WTC11 (cell line): ENCODE data around the gene ZNF397. TPM values are rescaled to one million over a fixed set of nuclear protein-coding genes. Genes with fewer than 3 reads are reported as not detected.
A peak's percentile ranks its signal among the peaks of the same experiment; 100 is the strongest.

Experiments used
- ATAC-seq: fragments of 200-7000 bp; cut with Tn5 transposase; 2 replicates; pipeline ENCODE4 v1.10.0; 2021; ENCODE audit warnings: mild to moderate bottlenecking, moderate library complexity
- CTCF ChIA-PET: fragments of 300-600 bp; sonication (Branson Sonifier 250); formaldehyde crosslinking; loops from one replicate; lab custom pipeline; 2021; ENCODE audit warnings: antibody characterized with exemption; lab: Charles Lee
- POLR2A ChIA-PET: fragments of 350-600 bp; sonication (Branson Sonifier 250); formaldehyde crosslinking; loops from one replicate; lab custom pipeline; 2021; ENCODE audit warnings: antibody characterized with exemption; lab: Charles Lee
- DNase-seq: peaks from one replicate; pipeline ENCODE4 v3.0.0; 2021; ENCODE audit warnings: low spot score
- H3K27ac Mint-ChIP-seq: 2 replicates; pipeline ENCODE4 v1.8.0; 2021; ENCODE audit warnings: mixed read lengths
- H3K27me3 Mint-ChIP-seq: 2 replicates; pipeline ENCODE4 v1.8.0; 2021; ENCODE audit warnings: low read depth, mild to moderate bottlenecking, moderate library complexity, mixed read lengths
- H3K36me3 Mint-ChIP-seq: 2 replicates; pipeline ENCODE4 v1.8.0; 2021; ENCODE audit warnings: mixed read lengths
- H3K4me1 Mint-ChIP-seq: 2 replicates; pipeline ENCODE4 v1.8.0; 2022; ENCODE audit warnings: mixed read lengths
- H3K4me3 Mint-ChIP-seq: 2 replicates; pipeline ENCODE4 v1.8.0; 2021; ENCODE audit warnings: mild to moderate bottlenecking, moderate library complexity, mixed read lengths
- H3K9me3 Mint-ChIP-seq: 2 replicates; pipeline ENCODE4 v1.8.0; 2021; ENCODE audit warnings: mixed read lengths
- ATF6 ChIP-seq: sonication (generic); formaldehyde crosslinking; IDR thresholded peaks from 2 replicates; pipeline ENCODE4 v1.8.1; 2023; ENCODE audit warnings: mild to moderate bottlenecking, missing genetic modification reagents
- CBFB ChIP-seq: sonication (generic); formaldehyde crosslinking; IDR thresholded peaks from 2 replicates; pipeline ENCODE4 v1.8.1; 2022; ENCODE audit warnings: mild to moderate bottlenecking, low read depth, missing genetic modification reagents
- EMX1 ChIP-seq: fragments of 250-450 bp; sonication (Bioruptor Pico); IDR thresholded peaks from 2 replicates; pipeline ENCODE4 v1.8.0; 2021; ENCODE audit warnings: mild to moderate bottlenecking
- ESRRA ChIP-seq: sonication (generic); formaldehyde crosslinking; IDR thresholded peaks from 2 replicates; pipeline ENCODE4 v1.8.1; 2022; ENCODE audit warnings: mild to moderate bottlenecking, missing genetic modification reagents, borderline replicate concordance
- FOXJ3 ChIP-seq: sonication (generic); formaldehyde crosslinking; IDR thresholded peaks from 2 replicates; pipeline ENCODE4 v1.9.0; 2021; ENCODE audit warnings: missing genetic modification reagents, mild to moderate bottlenecking, borderline replicate concordance
- GABPB1 ChIP-seq: sonication (generic); formaldehyde crosslinking; IDR thresholded peaks from 2 replicates; pipeline ENCODE4 v1.8.1; 2023; ENCODE audit warnings: mild to moderate bottlenecking, missing genetic modification reagents
- IRF2 ChIP-seq: sonication (generic); formaldehyde crosslinking; IDR thresholded peaks from 2 replicates; pipeline ENCODE4 v1.8.0; 2022; ENCODE audit warnings: low read depth, missing genetic modification reagents, borderline replicate concordance
- JUN ChIP-seq: sonication (generic); formaldehyde crosslinking; IDR thresholded peaks from 2 replicates; pipeline ENCODE4 v1.8.0; 2023; ENCODE audit warnings: mild to moderate bottlenecking, missing genetic modification reagents
- NFATC4 ChIP-seq: fragments of 250-450 bp; sonication (Bioruptor Pico); IDR thresholded peaks from 2 replicates; pipeline ENCODE4 v1.9.0; 2021; ENCODE audit warnings: mild to moderate bottlenecking
- NFYB ChIP-seq: sonication (generic); formaldehyde crosslinking; conservative IDR thresholded peaks from 2 replicates; pipeline ENCODE4 v1.8.0; 2022; ENCODE audit warnings: low read depth, missing genetic modification reagents
- NR3C1 ChIP-seq: sonication (generic); formaldehyde crosslinking; conservative IDR thresholded peaks from 2 replicates; pipeline ENCODE4 v1.8.1; 2023; ENCODE audit warnings: low read depth, mild to moderate bottlenecking, missing genetic modification reagents
- SOX15 ChIP-seq: fragments of 250-450 bp; sonication (Bioruptor Pico); IDR thresholded peaks from 2 replicates; pipeline ENCODE4 v1.9.0; 2021; ENCODE audit warnings: mild to moderate bottlenecking
- USF2 ChIP-seq: sonication (generic); formaldehyde crosslinking; IDR thresholded peaks from 2 replicates; pipeline ENCODE4 v1.8.1; 2023; ENCODE audit warnings: mild to moderate bottlenecking, missing genetic modification reagents, moderate library complexity
- ZNF138 ChIP-seq: sonication (generic); formaldehyde crosslinking; conservative IDR thresholded peaks from 2 replicates; pipeline ENCODE4 v1.8.1; 2022; ENCODE audit warnings: mild to moderate bottlenecking, moderate library complexity, missing genetic modification reagents
- ZNF219 ChIP-seq: sonication (generic); formaldehyde crosslinking; IDR thresholded peaks from 2 replicates; pipeline ENCODE4 v1.8.0; 2023; ENCODE audit warnings: missing genetic modification reagents, mild to moderate bottlenecking, borderline replicate concordance
- ZNF232 ChIP-seq: sonication (generic); formaldehyde crosslinking; IDR thresholded peaks from 2 replicates; pipeline ENCODE4 v1.8.0; 2022; ENCODE audit warnings: mild to moderate bottlenecking, missing genetic modification reagents
- ZNF396 ChIP-seq: fragments of 250-450 bp; sonication (Bioruptor Pico); IDR thresholded peaks from 2 replicates; pipeline ENCODE4 v1.8.0; 2021; ENCODE audit warnings: mild to moderate bottlenecking, moderate library complexity, borderline replicate concordance
- ZNF416 ChIP-seq: fragments of 250-450 bp; sonication (Bioruptor Pico); IDR thresholded peaks from 2 replicates; pipeline ENCODE4 v1.9.0; 2021; ENCODE audit warnings: mild to moderate bottlenecking, inconsistent platforms
- total RNA-seq: library from RNA; stranded (reverse); gene quantifications from 3 replicates; pipeline ENCODE4 v1.2.3, GENCODE V29; 2021
- TF ChIP-seq, protein P1 (sequence below): fragments of 250-450 bp; sonication (Bioruptor Pico); IDR thresholded peaks from 2 replicates; pipeline ENCODE4 v1.9.0; 2021; ENCODE audit warnings: mild to moderate bottlenecking
- TF ChIP-seq, protein P2 (sequence below): sonication (generic); formaldehyde crosslinking; IDR thresholded peaks from 2 replicates; pipeline ENCODE4 v1.8.1; 2022; ENCODE audit warnings: missing genetic modification reagents, borderline replicate concordance
- TF ChIP-seq, protein P3 (sequence below): fragments of 250-450 bp; sonication (Bioruptor Pico); IDR thresholded peaks from 2 replicates; pipeline ENCODE4 v1.9.0; 2021; ENCODE audit warnings: moderate library complexity, mild to moderate bottlenecking, inconsistent platforms, borderline replicate concordance
- TF ChIP-seq, protein P4 (sequence below): fragments of 250-450 bp; sonication (Bioruptor Pico); IDR thresholded peaks from 2 replicates; pipeline ENCODE4 v1.9.0; 2021; ENCODE audit warnings: mild to moderate bottlenecking, borderline replicate concordance

Gene ZNF397
- total RNA-seq, 1 experiment from 2014 or later, result 44.0 TPM

DNA sequence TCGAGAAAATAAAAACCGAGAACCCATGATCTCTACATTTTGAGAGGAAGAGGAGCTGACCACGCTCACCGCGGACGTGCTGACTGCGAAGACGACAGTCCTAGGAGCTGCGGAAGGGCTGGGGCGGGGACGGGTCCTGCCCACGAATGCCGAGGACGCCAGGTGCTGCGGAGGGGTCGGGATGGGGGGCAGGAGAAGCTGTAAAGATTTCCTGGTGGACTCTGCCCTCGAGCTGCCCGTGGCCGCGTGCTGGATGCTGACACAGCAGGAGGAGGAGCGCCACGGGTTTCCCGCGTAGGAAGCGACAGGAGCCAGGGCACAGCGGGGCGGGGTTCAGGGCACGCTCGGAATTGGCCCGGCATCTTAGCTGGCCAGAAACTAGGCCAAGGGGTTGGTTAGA, 27.0 kb downstream of the ZNF397 start (continued):
- TF ChIP-seq CBFB (CRISPR knock-in tag), result no peak
- TF ChIP-seq EMX1 (CRISPR knock-in tag), result no peak
- TF ChIP-seq ZNF138, result peak; percentile 72; the same call in 1 of the 2 replicates
- TF ChIP-seq ZNF396 (CRISPR knock-in tag), result no peak
- no peak for TF ChIP-seq ZNF232 (CRISPR knock-in tag)
- no peak for TF ChIP-seq ZNF416 (CRISPR knock-in tag)
- TF ChIP-seq NR3C1 (CRISPR knock-in tag), result no peak
- no peak for TF ChIP-seq NFATC4 (CRISPR knock-in tag)
- TF ChIP-seq IRF2 (CRISPR knock-in tag), result no peak
- TF ChIP-seq, protein P1, sequence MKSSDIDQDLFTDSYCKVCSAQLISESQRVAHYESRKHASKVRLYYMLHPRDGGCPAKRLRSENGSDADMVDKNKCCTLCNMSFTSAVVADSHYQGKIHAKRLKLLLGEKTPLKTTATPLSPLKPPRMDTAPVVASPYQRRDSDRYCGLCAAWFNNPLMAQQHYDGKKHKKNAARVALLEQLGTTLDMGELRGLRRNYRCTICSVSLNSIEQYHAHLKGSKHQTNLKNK (CRISPR knock-in tag), result no peak

- CTCF ChIA-PET, result interaction anchor here (1.3 kb wide), 1 partner anchor 87 kb away, joined by 5 read pairs; no protein-coding TSS in a partner anchor
- Mint-ChIP-seq H3K36me3 (peaks cover 35% of the 10 kb centered on the region), H3K9me3 (peaks cover 43% of the 10 kb centered on the region), H3K4me1 (peaks cover 3% of the 10 kb centered on the region), H3K27ac (no peak overlapping the region), H3K27me3 (peaks cover 36% of the 10 kb centered on the region), H3K4me3 (no peak overlapping the region)
- TF ChIP-seq, protein P2, sequence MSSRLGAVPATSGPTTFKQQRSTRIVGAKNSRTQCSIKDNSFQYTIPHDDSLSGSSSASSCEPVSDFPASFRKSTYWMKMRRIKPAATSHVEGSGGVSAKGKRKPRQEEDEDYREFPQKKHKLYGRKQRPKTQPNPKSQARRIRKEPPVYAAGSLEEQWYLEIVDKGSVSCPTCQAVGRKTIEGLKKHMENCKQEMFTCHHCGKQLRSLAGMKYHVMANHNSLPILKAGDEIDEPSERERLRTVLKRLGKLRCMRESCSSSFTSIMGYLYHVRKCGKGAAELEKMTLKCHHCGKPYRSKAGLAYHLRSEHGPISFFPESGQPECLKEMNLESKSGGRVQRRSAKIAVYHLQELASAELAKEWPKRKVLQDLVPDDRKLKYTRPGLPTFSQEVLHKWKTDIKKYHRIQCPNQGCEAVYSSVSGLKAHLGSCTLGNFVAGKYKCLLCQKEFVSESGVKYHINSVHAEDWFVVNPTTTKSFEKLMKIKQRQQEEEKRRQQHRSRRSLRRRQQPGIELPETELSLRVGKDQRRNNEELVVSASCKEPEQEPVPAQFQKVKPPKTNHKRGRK (CRISPR knock-in tag), result no peak
- TF ChIP-seq, protein P3, sequence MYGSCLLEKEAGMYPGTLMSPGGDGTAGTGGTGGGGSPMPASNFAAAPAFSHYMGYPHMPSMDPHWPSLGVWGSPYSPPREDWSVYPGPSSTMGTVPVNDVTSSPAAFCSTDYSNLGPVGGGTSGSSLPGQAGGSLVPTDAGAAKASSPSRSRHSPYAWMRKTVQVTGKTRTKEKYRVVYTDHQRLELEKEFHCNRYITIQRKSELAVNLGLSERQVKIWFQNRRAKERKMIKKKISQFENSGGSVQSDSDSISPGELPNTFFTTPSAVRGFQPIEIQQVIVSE (CRISPR knock-in tag), result no peak
- TF ChIP-seq GABPB1 (CRISPR knock-in tag) (no peak), JUN (CRISPR knock-in tag) (no peak), ZNF219 (CRISPR knock-in tag) (no peak), ESRRA (CRISPR knock-in tag) (no peak), FOXJ3 (CRISPR knock-in tag) (no peak), CBFB (CRISPR knock-in tag) (no peak), NFYB (CRISPR knock-in tag) (no peak), USF2 (no peak), ATF6 (no peak), SOX15 (CRISPR knock-in tag) (no peak)
- TF ChIP-seq, protein P4, sequence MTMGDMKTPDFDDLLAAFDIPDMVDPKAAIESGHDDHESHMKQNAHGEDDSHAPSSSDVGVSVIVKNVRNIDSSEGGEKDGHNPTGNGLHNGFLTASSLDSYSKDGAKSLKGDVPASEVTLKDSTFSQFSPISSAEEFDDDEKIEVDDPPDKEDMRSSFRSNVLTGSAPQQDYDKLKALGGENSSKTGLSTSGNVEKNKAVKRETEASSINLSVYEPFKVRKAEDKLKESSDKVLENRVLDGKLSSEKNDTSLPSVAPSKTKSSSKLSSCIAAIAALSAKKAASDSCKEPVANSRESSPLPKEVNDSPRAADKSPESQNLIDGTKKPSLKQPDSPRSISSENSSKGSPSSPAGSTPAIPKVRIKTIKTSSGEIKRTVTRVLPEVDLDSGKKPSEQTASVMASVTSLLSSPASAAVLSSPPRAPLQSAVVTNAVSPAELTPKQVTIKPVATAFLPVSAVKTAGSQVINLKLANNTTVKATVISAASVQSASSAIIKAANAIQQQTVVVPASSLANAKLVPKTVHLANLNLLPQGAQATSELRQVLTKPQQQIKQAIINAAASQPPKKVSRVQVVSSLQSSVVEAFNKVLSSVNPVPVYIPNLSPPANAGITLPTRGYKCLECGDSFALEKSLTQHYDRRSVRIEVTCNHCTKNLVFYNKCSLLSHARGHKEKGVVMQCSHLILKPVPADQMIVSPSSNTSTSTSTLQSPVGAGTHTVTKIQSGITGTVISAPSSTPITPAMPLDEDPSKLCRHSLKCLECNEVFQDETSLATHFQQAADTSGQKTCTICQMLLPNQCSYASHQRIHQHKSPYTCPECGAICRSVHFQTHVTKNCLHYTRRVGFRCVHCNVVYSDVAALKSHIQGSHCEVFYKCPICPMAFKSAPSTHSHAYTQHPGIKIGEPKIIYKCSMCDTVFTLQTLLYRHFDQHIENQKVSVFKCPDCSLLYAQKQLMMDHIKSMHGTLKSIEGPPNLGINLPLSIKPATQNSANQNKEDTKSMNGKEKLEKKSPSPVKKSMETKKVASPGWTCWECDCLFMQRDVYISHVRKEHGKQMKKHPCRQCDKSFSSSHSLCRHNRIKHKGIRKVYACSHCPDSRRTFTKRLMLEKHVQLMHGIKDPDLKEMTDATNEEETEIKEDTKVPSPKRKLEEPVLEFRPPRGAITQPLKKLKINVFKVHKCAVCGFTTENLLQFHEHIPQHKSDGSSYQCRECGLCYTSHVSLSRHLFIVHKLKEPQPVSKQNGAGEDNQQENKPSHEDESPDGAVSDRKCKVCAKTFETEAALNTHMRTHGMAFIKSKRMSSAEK, result no peak
- DNase-seq (no peak), ATAC-seq (no peak)
- POLR2A ChIA-PET, result interaction anchor here (1.3 kb wide), 1 partner anchor 28 kb away, joined by 3 read pairs; the partner anchor contains the start of gene ZNF397
These were observed 28.0 kb downstream of the ZNF397 start for GRCh38 chr18:35268821-35269220.
